Limb (tissue), 2 donors: ENCODE data around the gene ATP11A.

Source experiments
- DNase-seq, 2 donors: peaks; one replicate each; pipeline ENCODE4 v3.0.0-alpha.2; 2016; ENCODE audit errors: extremely low spot score in 2 of 2

ATP11A gene

DNA sequence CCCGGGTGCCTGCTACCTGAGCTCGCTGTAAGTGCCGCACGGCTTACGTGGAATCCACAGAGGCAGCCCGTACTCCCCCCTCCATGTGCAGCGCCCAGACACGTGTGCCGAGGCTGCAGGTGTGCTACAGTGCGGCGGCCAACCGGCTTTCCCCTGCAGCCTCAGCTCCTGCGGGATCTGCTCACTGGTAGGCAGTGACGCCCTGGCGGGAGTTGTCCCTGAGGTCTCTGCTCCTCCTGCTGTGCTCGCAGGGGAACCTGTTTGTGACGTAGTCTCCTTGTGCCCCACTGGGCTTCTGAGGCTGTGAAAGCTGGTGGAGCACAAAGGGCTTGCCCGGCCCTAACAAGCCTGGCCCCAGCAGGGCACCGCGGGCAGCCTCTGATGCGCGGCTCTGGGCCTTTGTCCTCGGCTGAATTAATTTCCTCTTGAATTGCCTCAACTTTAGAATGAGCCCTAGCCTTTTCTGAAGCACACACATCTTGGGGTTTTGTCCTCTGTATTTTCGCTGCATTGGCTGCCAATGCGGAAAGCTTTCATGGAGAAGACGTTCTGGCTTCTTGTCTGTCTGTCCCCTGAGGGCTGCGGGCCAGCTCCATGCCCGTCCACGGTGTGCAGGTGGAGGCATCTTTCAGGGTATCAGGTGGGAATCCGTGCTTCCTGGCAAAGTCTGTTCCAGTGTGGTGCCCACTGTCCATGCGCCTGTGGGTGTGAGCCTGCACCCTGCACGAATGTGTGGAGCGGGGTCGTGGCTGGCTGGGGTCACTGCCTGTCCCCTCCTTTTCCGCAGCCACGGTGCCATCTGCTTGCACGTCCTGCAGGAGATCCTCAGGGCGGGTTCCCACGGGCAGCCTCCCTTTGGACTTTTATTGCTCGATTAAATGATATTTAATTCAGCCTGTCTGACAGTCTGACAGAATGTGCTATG, 201.9 kb downstream of the ATP11A start:
- no peak for DNase-seq

DNA sequence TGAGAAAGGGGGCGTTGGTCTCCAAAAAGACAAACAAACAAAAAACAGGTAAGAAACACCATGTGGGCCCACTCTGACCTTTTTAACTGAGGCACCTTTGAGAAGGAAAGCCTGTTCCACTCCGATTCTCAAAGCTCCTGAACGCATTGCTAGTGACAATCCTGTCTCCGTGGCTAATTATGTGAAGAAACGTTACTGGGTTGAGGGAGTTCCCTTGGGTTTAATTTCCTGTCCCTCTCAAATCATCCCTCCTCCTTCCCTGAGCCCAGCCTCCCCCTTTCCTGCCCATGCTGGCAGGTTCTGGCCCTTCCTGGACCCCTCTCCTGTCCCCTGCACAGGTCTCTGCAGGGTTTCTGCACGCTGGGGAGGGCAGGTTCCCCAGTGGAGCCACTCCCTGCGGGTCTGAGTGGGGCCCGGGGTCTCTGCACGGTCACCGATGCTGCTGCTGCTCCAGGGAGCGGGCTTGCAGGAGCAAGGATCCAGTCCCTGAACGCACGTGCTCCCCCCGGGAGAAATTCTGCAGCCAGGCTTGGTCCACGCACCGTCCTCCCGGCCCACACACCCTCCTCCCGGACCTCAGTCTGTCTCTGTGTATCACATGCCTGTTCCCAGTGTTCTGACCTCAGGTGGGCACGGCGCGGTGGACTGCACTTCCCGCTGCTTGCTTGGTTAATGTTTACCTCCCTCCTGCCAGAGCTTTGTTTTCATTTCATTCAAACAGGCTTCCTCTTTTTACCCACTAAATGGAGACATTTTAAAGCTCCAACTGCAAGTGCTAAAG, 202.8 kb downstream of the ATP11A start:
- DNase-seq, result no peak

DNA sequence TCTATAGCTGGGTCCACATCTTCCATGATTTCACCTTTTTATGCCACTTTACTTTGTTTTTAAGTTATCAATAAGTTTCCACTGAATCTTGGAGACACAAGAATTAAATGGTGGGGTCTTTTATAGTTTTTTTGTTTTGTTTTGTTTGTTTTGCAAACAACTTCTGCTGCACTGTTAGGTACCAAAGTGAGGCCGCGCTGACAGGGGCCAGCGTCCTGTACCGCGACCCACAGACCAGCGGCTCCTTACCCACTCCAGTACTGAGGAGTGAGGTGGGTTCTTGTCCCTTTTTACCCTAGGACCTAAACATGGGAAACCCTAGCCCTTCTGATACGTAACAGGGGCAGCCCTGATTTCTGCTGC, 203.3 kb downstream of the ATP11A start:
- no peak for DNase-seq

DNA sequence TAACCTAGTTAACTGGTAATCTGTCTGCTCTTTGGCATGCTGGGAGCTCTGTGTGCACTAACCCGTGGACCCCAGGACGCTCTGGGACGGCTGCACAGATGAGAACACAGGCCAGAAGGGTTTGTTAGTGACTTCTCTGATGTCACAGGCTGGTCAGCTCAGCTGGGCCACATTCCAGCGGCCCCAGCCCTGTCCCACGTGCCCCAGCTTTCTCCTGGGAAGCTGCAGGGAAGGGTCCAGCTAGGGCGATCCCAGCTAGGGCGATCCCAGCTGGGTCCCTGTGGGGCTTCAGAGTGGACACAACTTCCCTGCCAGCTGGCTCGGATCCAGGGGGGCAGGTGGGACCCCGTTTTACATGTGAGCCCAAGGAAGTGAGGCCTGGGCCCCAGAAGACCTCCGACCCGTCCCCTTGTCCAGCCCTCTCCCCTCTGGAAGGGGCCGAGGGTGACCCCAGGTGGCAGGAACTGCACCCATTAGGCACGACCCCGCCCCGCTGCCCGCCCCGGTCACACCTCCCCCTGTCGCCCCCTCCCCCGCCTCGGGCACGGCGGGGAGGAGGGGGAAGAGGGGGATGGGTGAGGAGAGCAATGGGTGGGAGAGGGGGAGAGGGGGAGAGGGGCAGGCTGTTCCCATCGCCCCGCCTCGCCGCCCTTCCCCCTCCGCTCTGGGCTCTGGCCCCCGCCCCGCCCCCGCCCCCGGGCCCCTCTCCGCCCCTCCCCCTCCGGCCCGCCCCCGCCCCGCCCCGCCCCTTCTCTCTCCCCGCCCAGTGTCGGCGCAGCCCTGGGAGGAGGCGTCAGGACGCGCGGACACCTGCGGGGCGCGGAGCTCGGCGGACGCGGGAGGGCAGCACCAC, 204.0 kb downstream of the ATP11A start:
- peak in 1 of 2 donors; percentile 80 for DNase-seq

DNA sequence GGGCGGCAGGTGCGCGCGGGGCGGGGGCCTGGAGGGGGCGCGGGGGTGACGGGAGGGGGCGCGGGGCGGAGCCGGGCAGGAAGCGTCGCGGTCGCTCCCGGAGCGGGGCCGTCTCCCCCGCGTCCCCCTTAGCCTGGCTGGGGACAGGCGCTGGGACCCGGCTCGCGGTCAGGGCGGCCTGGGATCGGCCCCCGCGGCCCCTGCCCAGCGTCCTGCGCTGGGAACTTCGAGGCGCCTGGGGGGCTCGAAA, 204.5 kb downstream of the ATP11A start:
- no peak for DNase-seq

DNA sequence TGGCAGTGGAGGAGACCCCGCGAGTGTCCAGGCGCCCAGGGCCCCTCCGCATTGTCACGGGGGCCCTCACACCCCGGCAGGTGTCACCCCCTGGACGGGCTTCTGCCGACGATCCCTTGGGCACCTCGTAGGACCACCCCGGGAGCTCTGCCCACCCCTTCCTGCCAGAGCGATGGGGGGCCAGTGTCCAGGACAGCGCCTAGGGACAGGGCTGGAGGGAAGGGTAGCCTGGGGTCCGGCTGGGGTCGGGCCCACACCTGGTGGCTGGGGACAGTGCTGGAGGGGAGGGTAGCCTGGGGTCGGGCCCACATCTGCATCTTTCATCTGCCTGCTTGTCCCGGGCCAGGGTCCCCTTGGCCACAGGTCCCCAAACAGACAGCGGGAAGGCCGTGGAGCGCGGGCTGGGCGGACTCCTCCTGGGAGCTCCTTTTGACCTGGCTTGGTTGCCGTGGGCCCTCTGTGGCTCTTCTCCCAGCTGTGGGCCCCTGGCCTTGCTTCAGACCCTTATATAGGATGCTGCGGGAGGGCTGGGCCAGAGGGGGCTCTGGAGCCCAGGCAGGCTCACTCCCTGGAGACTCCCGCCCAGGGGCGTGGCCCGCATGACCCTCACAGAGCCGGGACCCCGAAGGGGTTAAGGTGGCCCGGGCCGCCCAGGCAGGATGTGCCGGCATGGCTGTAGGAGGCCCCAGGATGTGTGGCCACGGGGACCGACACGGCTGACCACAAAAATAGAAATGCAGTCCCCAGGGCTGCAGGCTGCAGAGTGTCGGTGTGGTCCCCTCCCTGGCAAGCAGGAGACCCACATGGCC, 205.0 kb downstream of the ATP11A start:
- DNase-seq, result no peak

DNA sequence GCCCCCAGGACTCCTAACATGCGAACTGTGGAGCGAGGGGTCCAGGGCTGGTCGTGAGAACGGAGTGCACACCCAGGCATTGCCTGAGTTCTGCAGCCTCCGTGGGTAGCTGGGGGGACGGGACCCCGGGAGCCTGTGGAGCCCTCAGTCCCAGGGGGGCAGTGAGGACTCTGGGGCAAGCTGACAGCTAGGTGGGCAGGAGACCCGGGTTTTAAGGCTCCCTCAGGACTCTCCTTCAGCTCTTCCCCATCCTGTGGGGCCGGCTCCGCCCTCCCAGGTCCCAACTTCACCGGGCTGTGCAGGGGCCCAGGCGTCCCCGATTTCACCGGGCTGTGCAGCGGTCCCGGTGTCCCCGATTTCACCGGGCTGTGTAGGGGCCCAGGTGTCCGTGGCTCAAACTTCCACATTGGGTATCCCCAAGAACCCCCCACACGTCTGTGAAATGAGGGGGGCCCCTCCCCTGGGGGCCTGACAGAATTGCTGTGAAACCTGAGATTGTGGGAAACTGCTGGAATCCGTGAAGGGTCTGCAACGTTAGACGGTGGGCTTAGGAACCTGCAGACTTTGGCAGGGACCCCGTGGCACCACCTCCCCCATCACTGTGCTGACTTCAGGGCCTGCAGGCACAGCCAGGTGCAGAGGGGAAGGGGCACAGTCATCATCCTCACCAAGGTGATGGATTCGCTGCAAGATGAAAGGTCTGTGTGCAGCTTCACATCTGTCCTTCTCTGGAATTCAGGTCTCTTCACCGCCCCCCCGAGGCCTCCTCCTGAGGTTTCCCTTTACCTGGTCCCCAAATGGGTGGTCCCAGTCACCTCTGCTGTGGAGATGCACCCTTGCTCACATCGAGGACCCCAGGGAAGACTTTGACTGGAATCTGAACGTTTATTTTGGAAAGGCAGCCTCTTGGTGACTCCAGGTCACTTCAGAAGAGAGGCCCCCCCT, 206.0 kb downstream of the ATP11A start:
- DNase-seq, result no peak

DNA sequence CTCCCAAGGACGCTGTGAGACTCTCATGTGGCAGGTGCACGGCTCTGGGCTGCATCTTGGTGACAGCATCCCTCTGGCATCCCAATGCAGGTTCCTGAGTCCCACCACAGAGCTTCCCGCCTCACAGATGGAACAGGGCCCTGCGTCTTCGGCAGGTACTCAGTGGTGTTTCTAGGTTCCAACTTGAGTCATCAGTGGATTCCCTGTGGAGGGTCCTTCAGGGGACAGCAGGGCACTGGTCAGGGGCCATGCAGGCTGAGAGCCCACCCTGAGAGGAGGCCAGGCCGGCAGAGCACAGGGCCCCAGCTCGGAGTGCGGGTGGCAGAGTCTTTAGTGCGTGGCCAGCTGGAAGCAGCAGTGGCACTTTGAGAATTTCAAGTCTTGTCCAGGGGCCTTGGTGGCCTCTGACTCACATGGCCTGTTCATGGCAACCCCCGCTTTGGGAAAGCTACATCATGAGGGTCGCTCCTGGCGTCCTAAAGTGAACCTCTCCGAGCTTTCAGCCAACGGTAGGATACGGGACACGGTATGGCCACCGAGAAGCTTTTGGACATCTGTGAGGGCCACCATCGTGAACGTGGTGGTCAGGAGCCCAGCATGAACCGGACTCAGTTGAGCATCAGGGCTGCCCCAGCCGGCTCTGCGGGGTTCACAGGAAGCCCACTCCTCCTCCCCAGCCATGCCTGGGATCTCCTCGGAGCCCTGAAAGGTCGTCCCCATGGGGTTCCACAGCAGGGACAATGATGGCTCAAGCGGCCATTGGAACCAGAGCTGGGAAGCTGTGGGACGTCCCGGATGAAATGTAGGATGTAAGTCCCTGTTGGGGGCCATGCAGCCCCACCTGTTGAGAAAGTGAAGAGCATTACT, 207.1 kb downstream of the ATP11A start:
- DNase-seq, result no peak

DNA sequence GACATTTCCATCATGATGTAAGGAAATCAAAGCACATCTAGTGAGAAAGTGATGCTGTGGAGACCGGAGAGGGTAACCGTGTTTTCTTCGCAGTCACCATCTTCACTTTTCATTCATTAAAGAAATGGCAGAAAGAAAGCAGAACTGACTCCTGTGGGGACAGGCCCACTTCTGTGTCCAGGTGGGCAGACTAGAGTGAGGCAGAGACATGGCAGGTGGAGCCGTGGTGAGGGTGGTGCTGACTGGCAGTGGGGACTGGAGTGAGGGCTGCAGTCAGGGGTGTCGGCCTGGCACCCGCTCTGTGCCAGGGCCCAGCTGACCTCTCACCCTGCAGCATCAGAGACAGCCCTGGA, 207.7 kb downstream of the ATP11A start:
- DNase-seq, result no peak

DNA sequence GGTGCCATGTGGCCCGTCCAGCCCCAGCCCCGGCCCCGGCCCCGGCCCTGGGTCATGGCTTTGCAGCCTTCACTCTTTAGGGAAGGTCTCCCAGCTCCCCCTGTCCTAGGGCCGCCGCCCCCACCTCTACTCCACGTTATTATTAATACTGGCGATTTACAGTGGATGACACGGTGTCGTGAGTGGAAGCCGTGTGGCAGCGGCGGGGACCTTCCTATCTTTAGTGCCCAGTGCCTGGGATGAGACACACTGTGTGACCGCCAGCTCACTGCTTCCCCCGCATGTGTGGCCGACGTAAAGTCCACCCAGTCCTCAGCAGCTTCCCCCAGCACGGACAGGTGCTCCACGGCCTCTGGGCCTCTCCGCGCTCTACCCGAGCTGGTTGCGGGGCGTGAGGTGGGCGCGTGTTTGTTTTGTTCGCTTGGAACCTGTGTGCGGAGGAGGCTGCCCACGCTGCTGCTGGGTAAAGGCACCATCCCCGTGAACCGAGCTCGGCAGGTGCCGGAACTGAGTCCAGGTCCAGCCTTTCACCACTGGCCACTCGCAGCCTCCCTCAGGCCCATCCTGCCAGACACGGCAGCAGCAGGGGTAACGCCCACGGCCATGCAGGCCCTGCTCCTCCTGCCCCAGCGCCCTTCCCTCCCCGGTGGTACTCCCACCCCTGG, 208.2 kb downstream of the ATP11A start:
- no peak for DNase-seq

DNA sequence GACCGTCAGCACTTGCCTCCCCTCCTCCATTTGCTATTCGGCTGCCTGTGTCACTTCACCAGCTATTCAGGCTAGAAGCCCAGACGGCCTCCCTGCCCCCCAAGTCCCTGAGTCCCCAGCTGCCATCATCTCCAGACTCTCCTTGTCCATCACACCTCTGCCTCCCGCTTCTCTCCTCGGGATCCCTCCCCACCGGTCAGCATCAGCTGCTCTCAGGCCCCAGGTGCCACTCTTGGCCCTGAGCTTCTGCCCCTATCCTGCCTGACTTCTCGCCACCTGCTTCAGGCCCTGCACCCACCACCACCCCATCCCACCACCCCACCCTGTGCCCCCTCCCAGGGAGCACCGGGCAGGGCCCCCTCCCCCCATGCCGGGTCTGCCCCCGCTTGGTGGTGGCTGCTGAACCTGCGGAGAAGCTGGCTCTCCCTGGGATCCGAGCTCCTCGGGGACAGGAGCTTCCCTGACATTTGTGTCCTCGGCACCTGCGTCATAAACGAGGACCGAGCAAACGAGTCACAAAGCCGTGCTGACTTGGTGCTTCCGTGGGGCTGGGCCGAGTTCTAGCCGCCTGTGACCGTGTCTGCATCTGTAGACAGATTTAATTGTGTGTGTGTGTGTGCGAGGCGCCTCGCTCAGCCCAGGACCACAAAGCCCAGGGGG, 208.9 kb downstream of the ATP11A start:
- DNase-seq, result no peak

DNA sequence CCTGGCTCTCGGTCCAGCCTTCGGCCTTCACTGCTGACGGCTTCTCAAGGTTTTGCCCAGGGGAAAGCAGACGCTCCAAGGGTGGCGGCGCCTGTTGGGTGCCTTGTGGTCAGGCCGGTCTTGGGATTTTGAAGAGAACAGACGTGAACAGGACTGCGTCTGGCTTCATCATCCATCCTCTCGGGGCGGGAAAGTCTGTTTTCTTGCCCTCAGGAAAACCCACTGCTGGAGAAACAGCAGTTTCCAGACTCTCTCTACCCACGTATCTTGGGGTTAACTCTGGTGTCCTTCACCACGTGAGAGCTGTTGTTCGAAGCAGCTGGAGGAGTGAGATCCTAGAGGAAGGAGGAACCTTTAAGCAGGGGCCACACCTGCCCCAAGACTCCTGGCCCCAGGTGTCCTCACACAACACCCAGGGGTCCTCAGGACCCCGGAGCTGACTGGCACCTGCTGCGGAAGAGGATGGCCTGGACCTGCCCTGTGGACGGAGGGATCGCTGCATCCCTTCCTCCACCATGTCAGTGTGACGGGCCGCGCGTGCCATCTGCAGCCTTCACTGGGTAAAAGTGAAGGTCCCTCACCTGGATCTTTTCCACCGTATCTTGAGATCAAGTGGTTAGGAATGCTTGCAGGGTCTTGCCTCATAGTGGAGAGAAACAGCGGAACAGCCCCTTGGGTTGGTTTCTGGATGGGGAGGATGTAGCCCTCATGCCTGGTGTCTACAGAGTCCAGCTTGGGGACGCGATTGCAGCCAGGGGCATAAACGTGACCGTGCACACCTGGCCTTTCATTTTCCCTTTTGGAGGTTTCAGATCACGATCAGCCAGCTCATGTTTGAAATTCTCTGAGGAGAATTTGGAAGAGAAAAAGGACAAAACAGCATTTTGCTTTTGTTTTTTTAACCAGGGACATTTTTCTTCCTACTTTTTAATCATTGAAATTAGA, 209.7 kb downstream of the ATP11A start:
- no peak for DNase-seq

DNA sequence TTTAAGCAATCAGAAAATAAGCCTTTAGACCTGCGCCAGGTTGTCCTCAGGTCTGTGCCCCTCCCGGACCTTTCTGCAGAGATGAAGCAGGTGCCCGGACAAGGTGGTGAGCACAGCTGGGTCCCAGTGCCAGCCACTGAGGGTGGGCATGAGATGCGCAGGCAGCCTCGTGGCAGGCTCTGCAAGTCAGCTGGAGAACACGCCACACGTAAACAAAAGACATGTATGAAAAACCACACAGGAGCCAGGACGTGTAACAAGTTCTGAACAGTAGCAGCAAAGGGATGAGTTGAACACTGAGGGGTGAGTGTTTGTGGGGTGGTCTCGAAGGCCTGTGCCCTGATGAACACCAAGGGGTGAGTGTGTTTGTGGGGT, 210.4 kb downstream of the ATP11A start:
- DNase-seq, result no peak

DNA sequence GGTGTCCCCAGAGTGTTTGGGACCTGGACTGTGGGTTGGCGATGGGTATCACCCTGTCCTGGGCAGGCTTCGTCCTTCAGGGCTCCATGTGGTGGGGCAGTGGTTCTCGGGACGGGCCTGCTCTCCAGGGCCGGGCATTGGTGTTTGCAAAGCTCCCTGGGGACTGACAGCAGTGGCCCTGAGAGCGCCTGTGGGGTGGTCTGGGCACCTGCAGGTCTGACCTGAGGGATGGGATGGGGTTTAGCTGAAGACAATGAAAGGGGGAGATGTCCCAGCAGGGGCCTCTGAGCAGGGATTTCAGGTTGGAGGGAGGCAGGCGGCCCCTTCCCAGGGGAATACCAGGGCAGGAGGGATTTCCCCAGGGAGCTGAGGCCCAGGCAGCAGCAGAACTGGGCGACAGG, 210.9 kb downstream of the ATP11A start:
- no peak for DNase-seq

DNA sequence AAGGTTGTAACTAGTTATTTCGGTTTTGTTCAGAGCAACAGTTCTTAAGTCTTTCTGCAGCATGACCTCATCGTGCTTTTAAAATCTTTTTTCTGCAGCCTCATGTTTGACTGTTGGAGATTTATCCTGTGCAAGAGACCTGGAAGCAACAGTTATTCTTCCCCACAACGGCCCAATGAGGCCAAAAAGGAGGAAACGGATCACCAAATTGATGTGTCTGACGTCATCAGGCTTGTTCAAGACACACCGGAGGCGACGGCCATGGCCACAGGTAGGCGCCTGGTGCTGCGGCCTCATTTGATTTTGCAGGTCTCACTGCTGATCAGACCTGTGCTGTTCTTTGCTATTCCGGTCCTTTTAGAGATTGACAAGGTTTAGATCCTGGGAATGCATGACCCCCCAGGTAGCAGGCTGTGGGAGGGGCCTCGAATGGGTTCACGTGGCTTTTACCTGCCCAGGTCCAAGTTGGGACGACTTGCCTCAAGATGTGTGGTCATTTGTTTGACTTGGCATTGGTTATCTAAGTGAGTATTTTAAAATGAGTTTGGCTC, 212.3 kb downstream of the ATP11A start:
- no peak for DNase-seq

DNA sequence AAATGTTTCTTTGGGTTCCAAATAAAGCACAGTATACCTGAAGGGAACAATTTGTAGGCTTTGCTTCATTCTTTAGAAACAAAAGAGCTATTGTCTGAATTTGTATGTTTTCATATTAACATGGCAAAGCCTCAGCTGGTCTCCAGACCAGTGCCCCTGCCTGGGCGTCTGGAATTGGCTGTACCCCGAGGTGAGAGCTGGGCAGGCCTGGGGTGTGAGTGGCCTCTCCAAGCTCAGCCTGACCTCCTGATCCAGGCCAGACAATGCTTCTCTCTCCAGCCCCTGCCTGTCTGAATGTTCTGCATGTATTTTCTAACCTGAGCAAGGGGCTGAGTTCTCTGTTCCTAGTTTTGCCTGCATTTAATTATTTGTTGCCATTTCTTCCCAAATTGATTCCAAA, 212.8 kb downstream of the ATP11A start:
- no peak for DNase-seq

DNA sequence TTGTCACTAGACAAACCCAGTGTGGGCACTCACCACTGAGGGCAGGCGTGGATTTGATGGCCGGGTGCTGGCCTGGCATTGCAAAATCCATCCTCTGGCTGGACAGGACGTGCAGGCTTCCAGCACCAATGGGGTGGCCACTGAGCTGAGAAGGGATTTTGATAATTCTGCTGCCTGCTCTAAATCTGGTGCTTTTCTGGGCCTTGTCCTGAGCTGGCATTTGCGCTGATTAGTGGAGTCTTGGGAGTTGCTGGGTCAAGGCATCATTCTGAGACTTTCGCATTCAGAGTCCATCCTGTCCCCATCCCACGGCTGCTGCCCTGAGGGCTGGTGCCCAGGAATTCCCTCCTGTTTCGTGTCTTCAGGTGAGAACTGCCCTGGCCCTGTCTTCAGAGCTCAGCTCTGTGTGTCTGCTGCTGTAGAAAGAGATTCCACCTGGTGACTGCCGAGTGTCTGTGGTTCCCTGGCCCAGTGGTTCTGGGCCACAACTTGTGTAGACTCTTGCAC, 213.3 kb downstream of the ATP11A start:
- no peak for DNase-seq
